Measurements from ENCODE around the gene AGTPBP1.

The AGTPBP1 gene

GRCh38 chr9:85534340-85534739 is 207.4 kb downstream of the AGTPBP1 start:
- no peak for DNase-seq (ENCODE audit: low read depth in 2 of 2)

DNA sequence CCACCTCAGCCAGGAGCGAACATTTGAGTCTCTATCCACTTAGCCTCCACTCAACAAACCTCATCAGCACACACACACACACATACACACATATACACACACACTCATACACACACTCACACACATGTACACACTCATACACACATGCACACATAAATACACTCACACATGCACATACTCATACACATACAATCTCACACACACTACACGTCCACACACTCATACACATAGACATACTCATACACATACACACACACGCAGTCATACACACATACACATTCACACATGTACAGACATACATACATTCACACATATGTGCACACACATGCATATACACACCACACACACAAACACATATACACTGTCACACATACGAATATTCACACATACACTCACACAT is 208.2 kb downstream of the AGTPBP1 start:
- DNase-seq (ENCODE audit: low read depth in 2 of 2) = no peak

DNA sequence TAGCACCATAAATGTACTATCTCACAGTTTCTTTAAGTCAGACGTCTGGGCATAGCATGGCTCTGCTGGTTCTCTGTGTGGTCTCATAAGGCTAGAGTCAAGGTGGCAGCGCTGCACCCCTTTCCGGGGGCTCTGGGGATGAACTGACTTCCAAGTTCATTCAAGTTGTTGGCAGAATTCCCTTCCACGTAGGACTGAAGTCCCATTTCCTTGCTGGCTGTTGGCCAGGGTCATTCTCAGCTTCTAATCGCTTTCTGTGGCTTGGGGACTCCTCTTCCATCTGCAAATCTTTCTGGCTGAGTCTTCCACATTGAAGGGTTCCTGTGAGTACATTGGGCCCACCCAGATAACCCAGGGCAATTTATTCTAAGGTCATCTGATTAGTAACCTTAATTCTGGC is 211.0 kb downstream of the AGTPBP1 start:
- DNase-seq (ENCODE audit: low read depth in 2 of 2) = no peak

- no peak for DNase-seq (ENCODE audit: low read depth in 2 of 2)
Measured at GRCh38 chr9:85528607-85529006, 213.1 kb downstream of the AGTPBP1 start.

- no peak for DNase-seq (ENCODE audit: low read depth in 2 of 2)
Measured at GRCh38 chr9:85528142-85528541, 213.6 kb downstream of the AGTPBP1 start.

DNA sequence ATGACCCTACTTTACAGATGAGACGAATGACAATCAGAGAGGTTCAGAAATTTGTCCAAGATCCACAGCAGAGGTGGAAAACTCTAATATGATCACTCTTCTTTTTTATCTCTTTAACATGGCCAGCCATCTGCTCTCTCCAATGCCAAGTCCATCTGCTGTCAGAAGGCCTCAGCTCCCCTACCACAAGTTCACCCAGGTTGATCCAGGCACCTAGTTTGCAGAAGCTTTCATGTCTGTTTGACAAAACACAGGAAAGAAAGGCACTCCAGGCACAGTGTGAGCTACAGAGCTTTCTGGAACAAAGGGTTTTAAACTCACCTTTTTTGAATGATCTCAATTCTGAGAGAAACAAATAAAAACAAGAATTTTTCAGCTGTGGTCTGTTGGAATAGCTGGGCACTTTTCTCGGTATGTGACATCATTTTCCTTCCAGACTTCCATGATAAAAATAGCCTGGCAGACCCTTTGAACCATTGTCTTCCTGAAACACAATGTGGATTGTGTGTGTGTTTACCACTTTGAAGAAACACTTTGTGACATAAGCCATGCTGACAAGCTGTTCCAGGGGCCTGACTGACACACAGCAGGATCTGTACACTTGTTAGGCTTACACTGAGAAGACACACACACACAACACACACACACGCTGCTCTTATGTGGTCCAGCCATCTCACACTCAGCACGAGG is 214.3 kb downstream of the AGTPBP1 start:
- DNase-seq (ENCODE audit: low read depth in 2 of 2) = no peak

DNA sequence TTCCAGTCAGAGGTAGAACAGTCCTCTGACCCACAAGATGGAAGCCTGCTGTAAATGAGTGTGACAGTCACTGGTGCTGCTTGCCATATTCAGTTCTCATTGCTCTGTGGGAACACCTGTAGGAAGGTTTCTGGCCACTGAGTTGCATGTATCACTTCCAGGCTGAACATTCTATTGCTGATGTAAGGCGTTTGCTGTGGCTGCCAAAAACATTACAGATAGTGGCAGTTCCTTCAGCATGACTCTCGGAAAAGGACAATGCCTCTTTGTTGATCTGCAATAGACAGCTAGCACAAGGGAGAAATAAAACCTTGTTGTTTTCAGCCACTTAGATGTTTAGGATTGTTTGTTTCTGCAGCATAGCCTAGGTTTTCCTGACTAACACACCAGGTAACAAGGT is 217.2 kb downstream of the AGTPBP1 start:
- no peak for DNase-seq (ENCODE audit: low read depth in 2 of 2)

- no peak for DNase-seq (ENCODE audit: low read depth in 2 of 2)
Measured at GRCh38 chr9:85523202-85523601, 218.6 kb downstream of the AGTPBP1 start.

DNA sequence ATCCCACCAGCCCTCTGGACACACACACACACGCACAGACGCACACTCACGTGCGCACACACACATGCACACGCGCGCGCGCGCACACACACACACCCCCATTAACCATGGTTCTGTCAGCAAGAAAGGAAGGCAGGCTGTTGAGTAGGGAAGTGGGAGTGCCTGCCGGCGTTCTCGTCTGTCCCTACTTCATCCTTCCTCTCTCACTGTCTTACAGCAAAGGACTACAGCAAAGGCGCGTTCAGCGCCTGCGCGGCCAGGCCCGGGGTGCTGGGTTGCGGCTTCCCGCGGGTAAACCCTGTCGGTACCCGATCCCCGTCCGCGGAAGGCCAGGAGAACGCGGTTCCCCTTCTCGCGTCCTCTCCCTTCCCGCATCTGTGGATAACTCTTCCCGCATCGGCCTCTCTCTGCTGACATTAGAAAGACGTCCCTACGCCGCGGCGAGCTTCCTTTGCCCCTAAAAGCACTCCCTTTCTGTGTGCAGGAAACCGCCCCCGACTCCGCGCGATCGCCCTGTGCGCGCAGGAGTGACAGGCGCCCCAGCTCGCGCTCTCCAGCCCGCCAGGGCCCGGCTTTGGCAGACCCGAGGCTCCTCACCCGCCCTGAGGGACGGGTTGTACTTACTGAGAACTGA is 219.2 kb downstream of the AGTPBP1 start:
- no peak for DNase-seq (ENCODE audit: low read depth in 2 of 2)

- no peak for DNase-seq (ENCODE audit: low read depth in 2 of 2)
Measured at GRCh38 chr9:85521371-85522197, 220.2 kb downstream of the AGTPBP1 start.

GRCh38 chr9:85516976-85517637 is 224.6 kb downstream of the AGTPBP1 start:
- no peak for DNase-seq (ENCODE audit: low read depth in 2 of 2)

DNA sequence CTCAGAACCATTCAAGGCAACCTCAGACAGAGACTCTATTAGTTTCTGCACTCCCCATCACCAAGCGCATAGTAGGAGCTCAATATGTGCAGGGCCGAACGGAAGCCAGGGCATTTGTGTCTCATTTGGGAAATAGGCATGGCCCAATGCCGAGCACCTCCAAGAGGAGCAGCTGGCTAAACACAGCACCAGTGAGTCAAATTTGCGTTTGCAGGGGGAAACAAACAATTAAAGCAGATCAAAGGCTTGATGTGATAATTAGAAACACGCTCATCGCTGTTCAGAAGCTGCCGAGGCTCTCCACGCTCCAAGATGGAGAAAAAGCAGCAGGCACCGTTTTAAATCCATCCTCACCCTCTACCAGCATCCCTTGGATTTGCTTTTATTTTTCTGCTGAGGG is 225.3 kb downstream of the AGTPBP1 start:
- DNase-seq (ENCODE audit: low read depth in 2 of 2) = no peak

DNA sequence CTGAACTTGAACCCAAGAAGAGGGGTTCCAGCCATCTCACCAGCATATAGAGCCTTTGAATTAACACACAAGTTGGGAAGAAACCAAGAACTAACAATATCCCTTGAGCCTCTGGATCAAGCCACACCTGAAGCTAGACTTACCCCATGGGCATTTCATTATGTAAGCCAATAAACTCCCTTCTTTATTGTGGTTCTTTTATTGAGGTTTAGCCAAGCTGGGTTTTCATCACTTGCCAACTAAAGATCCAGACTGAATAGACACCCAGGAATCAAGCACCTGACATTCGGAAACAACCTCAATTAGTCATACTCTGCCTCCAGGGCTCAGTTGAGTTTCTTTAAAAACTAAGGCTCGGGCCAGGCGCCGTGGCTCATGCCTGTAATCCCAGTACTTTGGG is 226.7 kb downstream of the AGTPBP1 start:
- DNase-seq (ENCODE audit: low read depth in 2 of 2) = no peak

DNA sequence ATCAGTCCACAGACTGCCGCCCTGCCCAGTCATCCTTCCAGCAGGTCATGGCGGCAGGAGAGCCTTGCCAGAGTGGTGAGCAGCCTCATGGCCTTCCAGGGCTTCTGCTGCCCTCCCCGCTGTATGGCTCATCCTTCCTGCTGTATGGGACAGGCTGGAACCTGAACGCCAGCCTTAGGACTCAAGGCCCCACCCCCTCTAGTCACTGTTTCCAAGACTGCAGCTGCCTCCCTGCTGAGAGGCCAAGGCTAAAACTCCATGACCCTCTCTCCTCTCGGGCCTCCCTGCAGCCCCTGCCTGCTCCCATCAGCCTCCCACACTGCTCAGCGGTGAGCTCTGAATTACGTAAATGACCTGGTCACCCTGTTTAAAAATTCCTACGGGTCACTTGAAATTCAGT is 227.5 kb downstream of the AGTPBP1 start:
- DNase-seq (ENCODE audit: low read depth in 2 of 2) = no peak

DNA sequence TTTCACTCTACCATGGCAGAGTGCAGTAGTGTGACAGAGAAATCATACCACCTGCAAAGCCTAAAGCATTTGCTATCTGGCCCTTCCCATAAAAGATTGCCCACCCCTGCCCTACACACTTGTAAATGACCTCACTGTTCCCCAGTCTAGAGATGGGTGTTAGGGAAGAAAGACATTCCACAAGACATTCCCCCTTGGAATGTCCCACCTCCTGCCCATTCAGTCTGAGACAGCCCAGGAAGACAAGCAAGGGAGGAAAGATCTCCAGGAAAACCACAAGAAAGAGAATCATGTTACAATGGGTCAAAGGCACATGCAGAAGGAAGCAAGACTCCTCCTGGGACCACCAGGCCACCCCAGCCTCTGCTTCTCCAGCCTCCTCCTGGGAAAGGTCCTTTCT is 230.0 kb downstream of the AGTPBP1 start:
- no peak for DNase-seq (ENCODE audit: low read depth in 2 of 2)

GRCh38 chr9:85510830-85511504 is 230.8 kb downstream of the AGTPBP1 start:
- DNase-seq (ENCODE audit: low read depth in 2 of 2) = no peak

DNA sequence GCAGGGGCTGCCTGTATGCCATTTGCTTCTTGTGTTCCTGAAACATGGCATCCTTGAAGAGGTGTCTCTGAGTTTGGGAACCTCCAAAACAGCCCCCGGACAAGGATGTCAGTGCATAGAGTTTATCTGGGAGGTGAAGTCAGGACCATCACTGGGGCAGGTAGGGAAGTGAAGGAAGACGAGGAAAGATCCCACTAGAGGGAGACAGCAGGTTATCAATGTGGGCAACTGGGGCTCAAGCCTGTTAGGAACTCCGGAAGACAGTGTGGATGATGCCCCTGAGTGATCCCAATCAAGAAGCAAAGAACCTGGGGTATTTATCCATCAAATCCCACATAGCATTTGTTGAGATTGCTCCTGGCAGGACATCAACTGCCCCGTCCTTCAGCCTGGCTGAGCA is 233.1 kb downstream of the AGTPBP1 start:
- DNase-seq (ENCODE audit: low read depth in 2 of 2) = no peak

GRCh38 chr9:85505612-85506011 is 236.1 kb downstream of the AGTPBP1 start:
- DNase-seq (ENCODE audit: low read depth in 2 of 2) = no peak

DNA sequence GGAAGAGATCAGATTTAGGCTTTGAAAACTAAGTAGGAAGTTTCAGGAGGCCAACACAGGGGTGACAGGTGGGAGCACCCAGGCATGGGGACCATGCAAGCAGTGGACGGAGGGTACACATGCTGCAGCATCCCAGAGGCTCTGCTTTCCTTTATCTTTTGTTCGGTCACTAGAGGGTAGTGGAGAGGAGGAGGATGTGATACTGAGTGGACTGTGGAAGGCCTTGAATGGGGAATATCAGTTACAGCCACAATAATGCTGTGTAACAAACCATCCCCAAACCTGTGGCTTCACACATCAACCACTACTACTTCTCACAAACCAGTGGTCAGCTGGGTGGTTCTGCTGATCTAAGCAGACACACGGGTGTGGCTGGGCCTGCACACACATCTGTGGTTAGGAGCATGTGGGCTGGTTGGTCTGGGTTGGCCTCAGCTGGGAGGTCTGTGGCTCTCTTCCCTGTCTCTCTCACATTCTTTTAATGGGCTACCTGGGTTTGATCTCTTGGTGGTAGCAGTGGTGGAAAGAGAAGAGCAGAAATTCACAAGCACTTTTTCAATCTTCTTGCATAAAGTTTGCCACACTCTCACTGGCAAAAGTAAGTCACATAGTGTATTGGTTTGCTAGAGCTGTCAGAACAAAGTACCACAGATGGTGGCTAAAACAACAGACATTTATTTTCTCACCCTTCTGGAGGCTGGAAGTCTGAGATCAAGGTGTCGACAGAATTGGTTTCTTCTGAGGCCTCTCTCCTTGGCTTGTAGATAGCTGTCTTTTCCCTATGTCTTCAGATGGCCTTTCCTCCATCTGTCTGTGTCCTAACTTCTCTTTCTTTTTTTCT is 238.7 kb downstream of the AGTPBP1 start:
- no peak for DNase-seq (ENCODE audit: low read depth in 2 of 2)

DNA sequence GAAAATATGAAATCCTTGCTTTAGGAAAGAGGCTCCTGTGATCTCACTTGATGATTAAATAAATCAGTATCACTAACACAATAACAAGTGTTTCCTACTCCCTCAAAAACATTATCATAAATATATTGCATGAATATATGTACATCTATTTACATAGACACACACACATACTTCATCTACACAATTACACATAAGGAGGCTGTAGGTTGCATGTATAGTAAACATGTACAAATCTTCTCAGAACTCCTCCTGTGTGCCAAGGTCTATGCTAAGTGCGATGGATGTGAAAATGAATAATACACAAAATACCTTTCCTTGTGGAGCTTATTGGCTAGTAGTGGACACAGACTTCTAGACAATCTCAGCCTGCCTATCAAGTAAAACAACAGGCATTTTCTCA is 239.9 kb downstream of the AGTPBP1 start:
- no peak for DNase-seq (ENCODE audit: low read depth in 2 of 2)

- DNase-seq (ENCODE audit: low read depth in 2 of 2) = no peak
Measured at GRCh38 chr9:85501456-85501855, 240.3 kb downstream of the AGTPBP1 start.
